ENCODE measurements around the gene SUSD1. TPM values are rescaled to one million over a fixed set of nuclear protein-coding genes. Genes with fewer than 3 reads are reported as not detected.
A peak's percentile ranks its signal among the peaks of the same experiment; 100 is the strongest.

The SUSD1 gene
- total RNA-seq, 1 experiment from 2014 or later: 7.9 TPM

DNA sequence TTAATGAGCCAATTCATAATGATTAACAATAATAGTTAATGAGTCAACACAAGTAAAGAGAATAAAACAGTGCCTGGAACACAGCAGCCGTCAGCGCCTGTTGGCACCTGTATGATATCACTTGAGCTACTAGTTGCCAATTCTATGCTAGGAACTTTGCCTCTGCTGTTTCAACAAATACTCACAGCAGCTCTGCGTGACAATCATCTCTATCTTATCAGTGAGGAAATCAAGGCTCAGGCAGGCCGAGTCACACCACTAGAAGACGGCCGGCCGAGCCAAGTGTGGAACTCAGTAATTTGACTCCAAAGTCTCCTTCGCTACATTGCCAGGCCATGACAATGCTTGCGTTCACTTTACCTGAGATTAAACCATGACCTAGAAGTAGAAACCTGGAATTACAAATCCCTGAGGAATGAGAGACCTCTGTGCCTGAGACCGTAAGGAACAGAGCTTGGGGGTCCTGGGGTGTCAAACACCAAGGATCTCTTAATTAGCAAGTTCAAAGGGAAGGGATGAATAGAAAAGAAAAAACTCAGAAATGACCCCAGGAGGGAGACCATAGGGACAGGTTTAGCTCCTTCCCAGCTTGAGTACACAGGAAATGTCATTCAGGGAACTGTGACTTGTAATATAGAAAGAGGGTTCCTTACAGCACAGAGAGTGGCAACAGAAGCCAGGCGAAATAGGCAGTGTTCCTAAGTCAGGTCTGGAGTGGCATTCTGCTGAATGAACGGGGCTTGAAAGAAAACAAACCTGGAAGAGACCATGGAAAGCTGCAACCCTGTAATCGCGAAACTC lies 109.1 kb downstream of the SUSD1 start:
- peak overlapping the region; percentile 2 to 23; a peak in 2 of 4 replicates for H3K4me3 ChIP-seq (replicated peaks in 1 of 2; ENCODE audit: low read depth in 1 of 2, low read length in 2 of 2)
- no peaks in the 10 kb centered on the region for H3K9me2 ChIP-seq (ENCODE audit: insufficient read depth)
- H3K4me1 ChIP-seq (ENCODE audit: control insufficient read depth in 1 of 2, insufficient read depth in 2 of 2, low read length in 2 of 2): peaks cover 51 to 85% of the 10 kb centered on the region in 2 experiments
- peaks cover 0 to 4% of the 10 kb centered on the region in 2 experiments; a peak in 1 of 4 replicates for H3K9me3 ChIP-seq (ENCODE audit: control insufficient read depth in 1 of 2, insufficient read depth in 1 of 2, low read depth in 1 of 2, low read length in 2 of 2)
- H2AFZ ChIP-seq (ENCODE audit: low read depth, low read length, poor library complexity, severe bottlenecking): no peak overlapping the region
- no peaks in the 10 kb centered on the region for H3K27me3 ChIP-seq (ENCODE audit: insufficient read depth, low read length)
- ATAC-seq: peak; percentile 86
- ChIA-PET POLR2A (interaction anchor here (0.6 to 2.6 kb wide), 6 partner anchors 16 to 568 kb away, joined by 3 to 8 read pairs (median 3); no protein-coding TSS in a partner anchor), CTCF (interaction anchor here (0.8 to 1.9 kb wide), 3 partner anchors 9 to 307 kb away, joined by 4 to 8 read pairs (median 4); no protein-coding TSS in a partner anchor), RAD21 (ENCODE audit: low non-redundant PET in 1 of 2, low total read pairs in 2 of 2, uncharacterized antibody in 2 of 2, unreplicated experiment in 2 of 2) (interaction anchor here (0.6 to 0.9 kb wide), 2 partner anchors 8 to 89 kb away, joined by 3 read pairs; no protein-coding TSS in a partner anchor)
- TSS peak; percentile 90 for BruUV-seq (replicated peaks)
- H3K9ac ChIP-seq (ENCODE audit: low read length): peak overlapping the region; percentile 56
- peak overlapping the region; percentile 63 for H3K4me2 ChIP-seq (ENCODE audit: low read length)
- no peaks in the 10 kb centered on the region for H3K79me2 ChIP-seq (ENCODE audit: insufficient read depth, low read length)
- intact Hi-C loops (cut with micrococcal nuclease): loop anchor here (10.0 kb wide), 1 partner anchor 91 kb away; no protein-coding TSS in a partner anchor
- H4K20me1 ChIP-seq (ENCODE audit: insufficient read depth): no peaks in the 10 kb centered on the region
- peak; percentile 91 for DNase-seq (ENCODE audit: low read depth, low spot score)
- H3K27ac ChIP-seq (ENCODE audit: low read depth, low read length): peak overlapping the region; percentile 82
- H3K36me3 ChIP-seq (ENCODE audit: control insufficient read depth in 1 of 2, insufficient read depth in 2 of 2, low read length in 2 of 2): 0 out of 4 replicates have a peak, but pooled peaks cover 0 to 6% of the 10 kb centered on the region in 2 experiments
- TF ChIP-seq EZH2 (IDR thresholded peaks at IDR 0.05) (no peak), TCF7L2 (IDR thresholded peaks at IDR 0.05; ENCODE audit: borderline replicate concordance, extremely low read depth, insufficient read depth, insufficient read length) (peak; percentile 68), YY1 (IDR thresholded peaks at IDR 0.05; ENCODE audit: extremely low read depth, insufficient replicate concordance, low read depth, low read length) (peak; percentile 14), CEBPB (IDR thresholded peaks at IDR 0.05; ENCODE audit: low read depth) (peak; percentile 82), SIN3A (IDR thresholded peaks at IDR 0.05; ENCODE audit: low read depth) (peak; percentile 58; the same call in 1 of the 2 replicates), JUND (IDR thresholded peaks at IDR 0.05) (peak; percentile 93), EZH2phosphoT487 (IDR thresholded peaks at IDR 0.05; ENCODE audit: borderline replicate concordance) (no peak), SRF (IDR thresholded peaks at IDR 0.05; ENCODE audit: low read depth) (peak; percentile 24; the same call in 1 of the 2 replicates), ELF1 (IDR thresholded peaks at IDR 0.05; ENCODE audit: borderline replicate concordance, low read depth) (no peak), EGR1 (IDR thresholded peaks at IDR 0.05; ENCODE audit: low read depth) (no peak), RAD21 (IDR thresholded peaks at IDR 0.05; ENCODE audit: low read depth) (peak; percentile 35; the same call in 1 of the 2 replicates), SP1 (IDR thresholded peaks at IDR 0.05; ENCODE audit: low read depth) (peak; percentile 94)
- TF ChIP-seq, protein P1, sequence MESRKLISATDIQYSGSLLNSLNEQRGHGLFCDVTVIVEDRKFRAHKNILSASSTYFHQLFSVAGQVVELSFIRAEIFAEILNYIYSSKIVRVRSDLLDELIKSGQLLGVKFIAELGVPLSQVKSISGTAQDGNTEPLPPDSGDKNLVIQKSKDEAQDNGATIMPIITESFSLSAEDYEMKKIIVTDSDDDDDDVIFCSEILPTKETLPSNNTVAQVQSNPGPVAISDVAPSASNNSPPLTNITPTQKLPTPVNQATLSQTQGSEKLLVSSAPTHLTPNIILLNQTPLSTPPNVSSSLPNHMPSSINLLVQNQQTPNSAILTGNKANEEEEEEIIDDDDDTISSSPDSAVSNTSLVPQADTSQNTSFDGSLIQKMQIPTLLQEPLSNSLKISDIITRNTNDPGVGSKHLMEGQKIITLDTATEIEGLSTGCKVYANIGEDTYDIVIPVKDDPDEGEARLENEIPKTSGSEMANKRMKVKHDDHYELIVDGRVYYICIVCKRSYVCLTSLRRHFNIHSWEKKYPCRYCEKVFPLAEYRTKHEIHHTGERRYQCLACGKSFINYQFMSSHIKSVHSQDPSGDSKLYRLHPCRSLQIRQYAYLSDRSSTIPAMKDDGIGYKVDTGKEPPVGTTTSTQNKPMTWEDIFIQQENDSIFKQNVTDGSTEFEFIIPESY (IDR thresholded peaks at IDR 0.05; ENCODE audit: extremely low read depth, insufficient replicate concordance, low read length): no peak
- TF ChIP-seq, protein P2, sequence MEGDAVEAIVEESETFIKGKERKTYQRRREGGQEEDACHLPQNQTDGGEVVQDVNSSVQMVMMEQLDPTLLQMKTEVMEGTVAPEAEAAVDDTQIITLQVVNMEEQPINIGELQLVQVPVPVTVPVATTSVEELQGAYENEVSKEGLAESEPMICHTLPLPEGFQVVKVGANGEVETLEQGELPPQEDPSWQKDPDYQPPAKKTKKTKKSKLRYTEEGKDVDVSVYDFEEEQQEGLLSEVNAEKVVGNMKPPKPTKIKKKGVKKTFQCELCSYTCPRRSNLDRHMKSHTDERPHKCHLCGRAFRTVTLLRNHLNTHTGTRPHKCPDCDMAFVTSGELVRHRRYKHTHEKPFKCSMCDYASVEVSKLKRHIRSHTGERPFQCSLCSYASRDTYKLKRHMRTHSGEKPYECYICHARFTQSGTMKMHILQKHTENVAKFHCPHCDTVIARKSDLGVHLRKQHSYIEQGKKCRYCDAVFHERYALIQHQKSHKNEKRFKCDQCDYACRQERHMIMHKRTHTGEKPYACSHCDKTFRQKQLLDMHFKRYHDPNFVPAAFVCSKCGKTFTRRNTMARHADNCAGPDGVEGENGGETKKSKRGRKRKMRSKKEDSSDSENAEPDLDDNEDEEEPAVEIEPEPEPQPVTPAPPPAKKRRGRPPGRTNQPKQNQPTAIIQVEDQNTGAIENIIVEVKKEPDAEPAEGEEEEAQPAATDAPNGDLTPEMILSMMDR (IDR thresholded peaks at IDR 0.05 in 2 of 3, conservative IDR thresholded peaks at IDR 0.05 in 1 of 3; ENCODE audit: borderline replicate concordance in 1 of 3, insufficient read depth in 1 of 3, low read depth in 2 of 3, low read length in 2 of 3): no peak
- TF ChIP-seq, protein P3, sequence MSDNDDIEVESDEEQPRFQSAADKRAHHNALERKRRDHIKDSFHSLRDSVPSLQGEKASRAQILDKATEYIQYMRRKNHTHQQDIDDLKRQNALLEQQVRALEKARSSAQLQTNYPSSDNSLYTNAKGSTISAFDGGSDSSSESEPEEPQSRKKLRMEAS (IDR thresholded peaks at IDR 0.05): peak; percentile 67
- TF ChIP-seq, protein P4, sequence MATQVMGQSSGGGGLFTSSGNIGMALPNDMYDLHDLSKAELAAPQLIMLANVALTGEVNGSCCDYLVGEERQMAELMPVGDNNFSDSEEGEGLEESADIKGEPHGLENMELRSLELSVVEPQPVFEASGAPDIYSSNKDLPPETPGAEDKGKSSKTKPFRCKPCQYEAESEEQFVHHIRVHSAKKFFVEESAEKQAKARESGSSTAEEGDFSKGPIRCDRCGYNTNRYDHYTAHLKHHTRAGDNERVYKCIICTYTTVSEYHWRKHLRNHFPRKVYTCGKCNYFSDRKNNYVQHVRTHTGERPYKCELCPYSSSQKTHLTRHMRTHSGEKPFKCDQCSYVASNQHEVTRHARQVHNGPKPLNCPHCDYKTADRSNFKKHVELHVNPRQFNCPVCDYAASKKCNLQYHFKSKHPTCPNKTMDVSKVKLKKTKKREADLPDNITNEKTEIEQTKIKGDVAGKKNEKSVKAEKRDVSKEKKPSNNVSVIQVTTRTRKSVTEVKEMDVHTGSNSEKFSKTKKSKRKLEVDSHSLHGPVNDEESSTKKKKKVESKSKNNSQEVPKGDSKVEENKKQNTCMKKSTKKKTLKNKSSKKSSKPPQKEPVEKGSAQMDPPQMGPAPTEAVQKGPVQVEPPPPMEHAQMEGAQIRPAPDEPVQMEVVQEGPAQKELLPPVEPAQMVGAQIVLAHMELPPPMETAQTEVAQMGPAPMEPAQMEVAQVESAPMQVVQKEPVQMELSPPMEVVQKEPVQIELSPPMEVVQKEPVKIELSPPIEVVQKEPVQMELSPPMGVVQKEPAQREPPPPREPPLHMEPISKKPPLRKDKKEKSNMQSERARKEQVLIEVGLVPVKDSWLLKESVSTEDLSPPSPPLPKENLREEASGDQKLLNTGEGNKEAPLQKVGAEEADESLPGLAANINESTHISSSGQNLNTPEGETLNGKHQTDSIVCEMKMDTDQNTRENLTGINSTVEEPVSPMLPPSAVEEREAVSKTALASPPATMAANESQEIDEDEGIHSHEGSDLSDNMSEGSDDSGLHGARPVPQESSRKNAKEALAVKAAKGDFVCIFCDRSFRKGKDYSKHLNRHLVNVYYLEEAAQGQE (IDR thresholded peaks at IDR 0.05; ENCODE audit: low read depth): no peak
- TF ChIP-seq, protein P5, sequence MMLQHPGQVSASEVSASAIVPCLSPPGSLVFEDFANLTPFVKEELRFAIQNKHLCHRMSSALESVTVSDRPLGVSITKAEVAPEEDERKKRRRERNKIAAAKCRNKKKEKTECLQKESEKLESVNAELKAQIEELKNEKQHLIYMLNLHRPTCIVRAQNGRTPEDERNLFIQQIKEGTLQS (IDR thresholded peaks at IDR 0.05): no peak; the same call in 1 of the 2 replicates

Measured in HCT116 (cell line).